ENCODE measurements around the gene KLHL1.
"Not testable (repeated sequence)": the region's sequence is repeated elsewhere in the genome, so short reads cannot be mapped to it uniquely, and the experiment has no call there.

KLHL1 gene, protein sequence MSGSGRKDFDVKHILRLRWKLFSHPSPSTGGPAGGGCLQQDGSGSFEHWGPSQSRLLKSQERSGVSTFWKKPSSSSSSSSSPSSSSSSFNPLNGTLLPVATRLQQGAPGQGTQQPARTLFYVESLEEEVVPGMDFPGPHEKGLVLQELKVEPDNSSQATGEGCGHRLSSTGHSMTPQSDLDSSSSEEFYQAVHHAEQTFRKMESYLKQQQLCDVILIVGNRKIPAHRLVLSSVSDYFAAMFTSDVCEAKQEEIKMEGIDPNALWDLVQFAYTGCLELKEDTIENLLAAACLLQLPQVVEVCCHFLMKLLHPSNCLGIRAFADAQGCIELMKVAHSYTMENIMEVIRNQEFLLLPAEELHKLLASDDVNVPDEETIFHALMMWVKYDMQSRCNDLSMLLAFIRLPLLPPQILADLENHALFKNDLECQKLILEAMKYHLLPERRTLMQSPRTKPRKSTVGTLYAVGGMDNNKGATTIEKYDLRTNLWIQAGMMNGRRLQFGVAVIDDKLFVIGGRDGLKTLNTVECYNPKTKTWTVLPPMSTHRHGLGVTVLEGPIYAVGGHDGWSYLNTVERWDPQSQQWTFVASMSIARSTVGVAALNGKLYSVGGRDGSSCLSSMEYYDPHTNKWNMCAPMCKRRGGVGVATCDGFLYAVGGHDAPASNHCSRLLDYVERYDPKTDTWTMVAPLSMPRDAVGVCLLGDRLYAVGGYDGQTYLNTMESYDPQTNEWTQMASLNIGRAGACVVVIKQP

DNA sequence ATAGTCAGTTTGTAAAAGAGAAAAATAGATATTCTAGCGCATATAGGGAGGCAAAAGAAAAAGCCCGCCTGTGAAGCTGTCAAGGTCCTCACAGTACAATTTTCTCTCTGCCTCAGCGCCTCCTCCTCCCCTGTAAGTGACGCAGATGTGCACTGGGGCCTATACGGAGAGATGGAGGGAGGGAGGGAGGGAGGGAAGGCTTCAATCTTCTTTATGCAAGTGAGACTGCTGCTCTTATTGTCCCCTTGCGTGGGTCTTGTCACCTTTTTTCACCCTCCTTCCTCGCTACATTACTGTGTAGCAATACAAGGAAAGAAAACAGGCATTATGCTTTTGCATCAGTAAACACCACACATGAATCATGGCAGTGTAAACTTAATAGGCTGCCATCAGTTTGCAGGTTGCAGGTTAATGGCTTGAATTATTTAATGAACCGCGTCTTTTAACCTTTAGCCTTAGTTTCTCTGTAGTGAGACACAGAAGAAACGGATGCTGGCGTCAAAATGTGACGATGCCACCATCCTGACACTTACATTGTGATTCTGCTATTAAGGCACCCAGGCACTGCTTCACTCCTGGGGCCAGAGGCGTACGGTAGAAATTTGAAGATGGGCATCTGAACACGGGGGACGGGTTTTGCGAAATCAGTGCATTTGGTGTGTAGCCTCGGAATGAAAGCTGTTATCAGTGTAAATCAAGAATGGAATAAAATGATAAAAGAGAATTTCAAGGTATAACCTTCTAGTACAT lies at the start of gene KLHL1:
KLHL1 (minus strand) TSS at position 97 of the 750 bp plus-strand sequence. CDS start 753 bp downstream, outside the sequence.
- H3K27me3 ChIP-seq (ENCODE audit: control insufficient read depth in 1 of 2, insufficient read depth in 2 of 2, low read length in 2 of 2), result no peaks in the 10 kb centered on the region
- H3K4me3 ChIP-seq (ENCODE audit: low read depth in 1 of 2, low read length in 2 of 2), result no peak within 1 kb of the TSS
- no peaks in the 10 kb centered on the region for H3K36me3 ChIP-seq (ENCODE audit: insufficient read depth, low read length)
- no peaks in the 10 kb centered on the region for H3K9me3 ChIP-seq (ENCODE audit: low read length)
- H3K9ac ChIP-seq (ENCODE audit: low read length), result no peak within 1 kb of the TSS
- H3K4me1 ChIP-seq (ENCODE audit: insufficient read depth, low read length), result no peaks in the 10 kb centered on the region
- H3K27ac ChIP-seq (ENCODE audit: low read depth, low read length), result no peak within 1 kb of the TSS

DNA sequence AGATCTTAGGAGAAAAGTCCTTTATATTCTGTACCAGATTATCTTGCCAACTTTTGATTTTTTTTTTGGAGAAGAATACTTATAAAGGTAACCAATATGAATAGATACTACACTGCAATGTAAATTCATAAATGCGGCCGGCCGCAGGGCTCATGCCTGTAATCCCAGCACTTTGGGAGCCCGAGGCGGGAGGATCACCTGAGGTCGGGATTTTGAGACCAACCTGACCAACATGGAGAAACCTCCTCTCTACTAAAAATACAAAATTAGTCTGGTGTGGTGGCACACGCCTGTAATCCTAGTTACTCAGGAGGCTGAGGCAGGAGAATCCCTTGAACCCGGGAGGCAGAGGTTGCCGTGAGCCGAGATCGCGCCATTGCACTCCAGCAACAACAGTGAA lies 34.4 kb upstream of the KLHL1 start:
- H3K4me1 ChIP-seq (ENCODE audit: insufficient read depth, low read length); H3K4me3 ChIP-seq (ENCODE audit: low read depth in 1 of 2, low read length in 2 of 2); H3K9me3 ChIP-seq (ENCODE audit: low read length); H3K9ac ChIP-seq (ENCODE audit: low read length); H3K27ac ChIP-seq (ENCODE audit: low read depth, low read length); H3K27me3 ChIP-seq (ENCODE audit: control insufficient read depth in 1 of 2, insufficient read depth in 2 of 2, low read length in 2 of 2); H3K36me3 ChIP-seq (ENCODE audit: insufficient read depth, low read length): not testable (repeated sequence)

DNA sequence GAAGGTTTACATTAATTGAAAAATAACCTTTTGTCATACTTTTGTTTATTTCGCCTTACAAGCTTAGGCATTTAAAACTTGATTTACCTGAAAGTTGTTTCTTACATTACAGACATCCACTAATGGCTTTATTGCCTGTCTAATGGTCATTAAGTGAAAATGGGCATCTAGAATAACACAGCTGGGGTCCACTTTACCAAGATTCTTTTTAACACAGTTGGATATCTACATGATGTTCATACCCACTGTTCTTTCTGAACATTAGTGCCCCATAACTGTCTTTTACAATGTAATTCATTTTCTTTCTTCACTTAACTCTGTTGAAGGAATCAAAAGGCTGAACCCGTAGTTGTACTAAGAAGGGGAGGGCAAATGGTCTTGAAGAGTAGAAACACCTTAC lies 19.8 kb upstream of the KLHL1 start:
- no peak overlapping the region for H3K27ac ChIP-seq (ENCODE audit: low read depth, low read length)
- no peaks in the 10 kb centered on the region for H3K27me3 ChIP-seq (ENCODE audit: control insufficient read depth in 1 of 2, insufficient read depth in 2 of 2, low read length in 2 of 2)
- H3K36me3 ChIP-seq (ENCODE audit: insufficient read depth, low read length), result no peaks in the 10 kb centered on the region
- H3K4me3 ChIP-seq (ENCODE audit: low read depth in 1 of 2, low read length in 2 of 2), result no peak overlapping the region
- H3K9ac ChIP-seq (ENCODE audit: low read length), result no peak overlapping the region
- no peaks in the 10 kb centered on the region for H3K4me1 ChIP-seq (ENCODE audit: insufficient read depth, low read length)
- no peaks in the 10 kb centered on the region for H3K9me3 ChIP-seq (ENCODE audit: low read length)

DNA sequence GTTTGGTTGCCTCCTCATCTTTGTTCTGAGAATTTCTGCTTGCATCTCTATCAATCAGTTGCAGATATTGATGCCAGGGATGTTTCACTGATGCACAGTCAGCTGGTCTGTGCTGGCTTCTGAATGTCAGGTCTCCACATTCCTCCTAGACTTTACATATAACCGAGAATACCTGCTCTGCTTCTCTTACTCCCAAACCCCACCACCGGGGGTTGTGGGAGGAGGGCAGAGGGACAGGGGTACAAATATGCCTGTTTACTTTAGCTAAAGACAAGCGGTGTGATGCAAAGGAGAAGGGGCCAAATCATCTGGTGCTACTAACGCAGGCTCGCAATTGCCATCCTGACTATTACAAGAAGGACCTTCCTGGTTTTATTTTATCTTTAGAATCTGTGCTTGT lies 17.4 kb upstream of the KLHL1 start:
- Histone ChIP-seq H3K27ac (ENCODE audit: low read depth, low read length) (no peak overlapping the region), H3K9ac (ENCODE audit: low read length) (no peak overlapping the region), H3K4me3 (ENCODE audit: low read depth in 1 of 2, low read length in 2 of 2) (no peak overlapping the region), H3K27me3 (ENCODE audit: control insufficient read depth in 1 of 2, insufficient read depth in 2 of 2, low read length in 2 of 2) (no peaks in the 10 kb centered on the region), H3K4me1 (ENCODE audit: insufficient read depth, low read length) (no peaks in the 10 kb centered on the region), H3K36me3 (ENCODE audit: insufficient read depth, low read length) (no peaks in the 10 kb centered on the region), H3K9me3 (ENCODE audit: low read length) (no peaks in the 10 kb centered on the region)

DNA sequence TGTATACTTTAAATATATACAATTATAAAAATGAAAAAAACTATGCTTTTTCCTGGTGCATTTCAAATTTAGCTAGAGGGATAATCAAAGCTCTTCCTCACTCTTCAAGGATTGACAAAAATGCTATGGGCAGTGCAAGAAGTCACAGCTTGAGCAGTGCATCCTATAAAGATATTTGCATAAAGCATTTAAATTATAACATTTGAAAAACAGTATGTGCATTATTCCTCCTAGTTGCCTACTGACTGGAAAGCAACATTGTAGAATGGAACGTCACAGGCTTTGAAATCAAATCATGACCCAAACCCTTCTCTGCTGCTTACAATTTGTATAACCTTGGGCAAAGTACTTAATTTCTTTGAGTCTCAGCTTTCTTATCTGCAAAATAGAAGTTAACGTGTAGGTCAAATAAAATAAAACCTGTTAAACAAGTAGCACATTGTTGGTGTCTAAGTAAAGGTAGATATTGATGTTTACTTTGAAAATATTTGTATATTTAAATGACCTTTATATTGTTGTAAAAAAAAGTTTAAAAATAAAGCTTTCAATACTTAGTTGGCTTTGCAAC lies 9.2 kb upstream of the KLHL1 start:
- Histone ChIP-seq H3K4me1 (ENCODE audit: insufficient read depth, low read length) (no peaks in the 10 kb centered on the region), H3K27me3 (ENCODE audit: control insufficient read depth in 1 of 2, insufficient read depth in 2 of 2, low read length in 2 of 2) (no peaks in the 10 kb centered on the region), H3K4me3 (ENCODE audit: low read depth in 1 of 2, low read length in 2 of 2) (no peak overlapping the region), H3K9ac (ENCODE audit: low read length) (no peak overlapping the region), H3K36me3 (ENCODE audit: insufficient read depth, low read length) (no peaks in the 10 kb centered on the region), H3K9me3 (ENCODE audit: low read length) (no peaks in the 10 kb centered on the region), H3K27ac (ENCODE audit: low read depth, low read length) (no peak overlapping the region)

DNA sequence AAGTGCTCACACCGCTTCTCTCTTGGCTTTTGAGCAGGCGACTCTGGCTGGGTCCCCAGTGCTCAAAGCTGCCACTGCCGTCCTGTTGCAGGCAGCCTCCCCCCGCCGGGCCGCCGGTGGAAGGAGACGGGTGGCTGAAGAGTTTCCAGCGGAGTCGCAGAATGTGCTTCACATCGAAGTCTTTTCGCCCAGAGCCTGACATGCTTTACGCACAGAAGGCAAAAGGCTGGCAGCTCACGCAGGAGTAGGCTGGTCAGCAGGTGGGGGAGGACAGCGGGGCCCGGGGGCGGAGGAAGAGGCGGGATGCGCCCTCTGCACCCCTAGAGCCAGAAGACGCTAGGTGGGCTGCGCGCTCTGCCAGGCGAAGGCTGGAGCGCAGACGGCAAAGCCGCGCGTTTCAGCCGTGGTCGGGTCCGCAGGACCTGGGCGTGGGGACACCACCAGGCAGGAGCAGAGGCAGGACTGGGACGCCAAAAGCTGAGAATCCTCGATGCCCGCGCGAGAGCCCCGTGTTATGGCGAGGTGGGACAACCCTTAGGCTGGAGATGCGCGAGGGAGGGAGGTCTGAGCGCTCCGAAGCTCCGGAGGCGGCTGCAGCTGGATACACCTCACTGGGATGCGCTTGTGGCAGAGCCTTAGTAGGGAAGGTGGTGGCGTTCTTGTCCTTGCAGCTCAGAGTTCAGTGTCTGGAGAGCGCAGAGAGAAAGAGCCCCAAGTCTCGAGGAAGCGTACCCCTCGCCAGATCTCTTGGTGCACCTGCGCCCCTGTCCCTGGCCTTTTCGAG lies 562 bp downstream of the KLHL1 start, which contains the start of gene ATXN8OS:
ATXN8OS (plus strand) TSS at position 329 of the 784 bp plus-strand sequence.
- Histone ChIP-seq H3K27ac (ENCODE audit: low read depth, low read length) (no peak within 1 kb of the TSS), H3K4me1 (ENCODE audit: insufficient read depth, low read length) (no peaks in the 10 kb centered on the region), H3K9me3 (ENCODE audit: low read length) (no peaks in the 10 kb centered on the region), H3K9ac (ENCODE audit: low read length) (no peak within 1 kb of the TSS), H3K36me3 (ENCODE audit: insufficient read depth, low read length) (no peaks in the 10 kb centered on the region), H3K4me3 (ENCODE audit: low read depth in 1 of 2, low read length in 2 of 2) (no peak within 1 kb of the TSS), H3K27me3 (ENCODE audit: control insufficient read depth in 1 of 2, insufficient read depth in 2 of 2, low read length in 2 of 2) (no peaks in the 10 kb centered on the region)

DNA sequence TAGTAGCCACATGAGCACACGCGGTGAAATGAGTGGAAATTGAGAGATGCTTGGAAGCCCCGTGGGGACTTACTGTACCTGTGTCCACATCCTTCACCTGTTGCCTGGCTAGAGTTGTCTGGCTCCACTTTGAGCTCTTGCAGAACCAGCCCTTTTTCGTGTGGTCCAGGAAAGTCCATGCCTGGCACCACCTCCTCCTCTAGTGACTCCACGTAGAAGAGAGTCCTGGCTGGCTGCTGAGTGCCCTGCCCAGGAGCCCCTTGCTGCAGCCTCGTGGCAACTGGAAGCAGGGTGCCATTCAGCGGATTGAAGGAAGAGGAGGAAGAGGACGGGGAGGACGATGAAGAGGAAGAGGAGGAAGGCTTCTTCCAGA lies 1.1 kb downstream of the KLHL1 start:
- Histone ChIP-seq H3K9me3 (ENCODE audit: low read length) (no peaks in the 10 kb centered on the region), H3K36me3 (ENCODE audit: insufficient read depth, low read length) (no peaks in the 10 kb centered on the region), H3K4me3 (ENCODE audit: low read depth in 1 of 2, low read length in 2 of 2) (no peak overlapping the region), H3K9ac (ENCODE audit: low read length) (no peak overlapping the region), H3K27ac (ENCODE audit: low read depth, low read length) (no peak overlapping the region), H3K4me1 (ENCODE audit: insufficient read depth, low read length) (no peaks in the 10 kb centered on the region), H3K27me3 (ENCODE audit: control insufficient read depth in 1 of 2, insufficient read depth in 2 of 2, low read length in 2 of 2) (no peaks in the 10 kb centered on the region)

DNA sequence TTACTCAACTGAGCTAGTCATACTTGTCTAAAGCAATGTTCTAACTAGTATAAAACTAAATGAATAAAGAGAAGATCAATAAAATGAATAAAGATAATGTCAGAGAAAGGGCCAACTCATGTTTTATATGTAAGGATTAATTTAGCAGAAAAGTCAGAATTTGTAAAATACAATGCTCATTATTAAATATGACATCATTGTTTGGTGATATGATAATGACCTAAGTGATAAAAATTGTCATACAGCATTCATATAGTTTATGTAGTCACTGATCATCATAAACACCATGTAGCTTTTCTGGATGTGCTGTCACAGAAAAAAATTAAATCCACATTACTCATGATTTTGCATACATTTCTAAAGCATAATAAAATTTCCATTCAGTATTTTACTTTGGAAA lies 3.8 kb downstream of the KLHL1 start:
- Histone ChIP-seq H3K4me3 (ENCODE audit: low read depth in 1 of 2, low read length in 2 of 2) (no peak overlapping the region), H3K4me1 (ENCODE audit: insufficient read depth, low read length) (no peaks in the 10 kb centered on the region), H3K9me3 (ENCODE audit: low read length) (no peaks in the 10 kb centered on the region), H3K36me3 (ENCODE audit: insufficient read depth, low read length) (no peaks in the 10 kb centered on the region), H3K27me3 (ENCODE audit: control insufficient read depth in 1 of 2, insufficient read depth in 2 of 2, low read length in 2 of 2) (no peaks in the 10 kb centered on the region), H3K9ac (ENCODE audit: low read length) (no peak overlapping the region), H3K27ac (ENCODE audit: low read depth, low read length) (no peak overlapping the region)

DNA sequence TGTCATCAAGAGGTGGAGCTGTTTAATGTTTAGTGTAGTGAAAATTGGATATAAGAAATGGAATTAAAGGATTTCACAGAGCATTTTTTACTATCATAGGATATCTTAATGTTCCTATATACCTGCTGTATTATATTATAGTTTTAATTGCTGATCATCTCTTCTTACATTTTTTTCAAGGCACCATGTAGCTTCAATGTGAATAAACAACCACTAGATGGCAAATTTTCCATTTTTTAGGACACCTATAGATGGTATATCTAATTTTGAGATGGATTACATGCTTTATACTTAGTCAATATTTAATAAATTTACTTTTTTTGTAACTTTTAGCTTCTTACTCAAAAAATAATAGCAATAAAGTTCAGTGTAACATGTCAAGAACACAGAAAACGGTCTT lies 9.6 kb downstream of the KLHL1 start:
- H3K36me3 ChIP-seq (ENCODE audit: insufficient read depth, low read length), result no peaks in the 10 kb centered on the region
- H3K27me3 ChIP-seq (ENCODE audit: control insufficient read depth in 1 of 2, insufficient read depth in 2 of 2, low read length in 2 of 2), result no peaks in the 10 kb centered on the region
- H3K4me1 ChIP-seq (ENCODE audit: insufficient read depth, low read length), result no peaks in the 10 kb centered on the region
- no peak overlapping the region for H3K27ac ChIP-seq (ENCODE audit: low read depth, low read length)
- H3K9ac ChIP-seq (ENCODE audit: low read length), result no peak overlapping the region
- no peak overlapping the region for H3K4me3 ChIP-seq (ENCODE audit: low read depth in 1 of 2, low read length in 2 of 2)
- H3K9me3 ChIP-seq (ENCODE audit: low read length), result no peaks in the 10 kb centered on the region

DNA sequence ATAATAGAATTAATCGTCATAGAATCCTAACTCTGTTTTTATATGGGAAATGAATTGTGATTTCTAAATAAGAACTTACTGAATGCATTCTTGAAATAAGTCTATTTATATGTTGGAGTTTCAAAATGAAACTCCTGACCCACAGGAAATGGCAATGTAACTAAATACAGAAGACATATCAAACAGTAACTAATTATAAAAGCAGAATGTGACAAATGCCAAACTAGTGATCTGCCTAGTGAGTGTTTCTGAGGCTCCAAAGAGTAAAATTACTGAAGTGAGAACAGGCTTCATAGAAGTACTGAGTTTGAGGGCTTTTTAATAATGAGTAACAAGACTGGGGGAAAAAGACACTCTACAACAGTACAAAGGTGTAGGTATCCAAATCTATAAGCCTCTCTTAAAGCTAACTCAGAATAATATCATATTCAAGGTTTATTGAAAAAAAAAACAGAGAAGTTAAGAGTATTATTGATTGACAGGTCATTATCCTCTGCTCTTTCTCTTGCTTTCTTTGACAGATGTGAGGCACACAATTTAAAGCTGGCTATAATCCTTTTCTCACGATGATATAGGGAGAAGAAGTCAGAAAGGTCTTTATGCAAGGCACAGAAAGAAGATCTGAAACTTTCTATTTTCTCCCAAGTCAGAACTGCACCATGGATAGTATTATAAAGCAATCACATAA lies 18.1 kb downstream of the KLHL1 start:
- H3K4me3 ChIP-seq (ENCODE audit: low read depth in 1 of 2, low read length in 2 of 2), result no peak overlapping the region
- no peak overlapping the region for H3K9ac ChIP-seq (ENCODE audit: low read length)
- H3K27ac ChIP-seq (ENCODE audit: low read depth, low read length), result no peak overlapping the region

More for the DNA sequence above, 18.1 kb downstream of the KLHL1 start:
- Histone ChIP-seq H3K27me3 (ENCODE audit: control insufficient read depth in 1 of 2, insufficient read depth in 2 of 2, low read length in 2 of 2) (no peaks in the 10 kb centered on the region), H3K4me1 (ENCODE audit: insufficient read depth, low read length) (no peaks in the 10 kb centered on the region), H3K36me3 (ENCODE audit: insufficient read depth, low read length) (no peaks in the 10 kb centered on the region), H3K9me3 (ENCODE audit: low read length) (no peaks in the 10 kb centered on the region)
